Mesodermal cell (in vitro differentiated cells): ENCODE measurements around the gene CRPPA.
"Not testable (repeated sequence)": the region's sequence is repeated elsewhere in the genome, so short reads cannot be mapped to it uniquely, and the experiment has no call there.

Source experiments
- H3K27ac ChIP-seq: 2 replicates; pipeline ENCODE4 v1.7.0; 2013; ENCODE audit warnings: mild to moderate bottlenecking, low read depth, low read length, moderate library complexity; ENCODE audit not compliant: severe bottlenecking
- H3K36me3 ChIP-seq: 2 replicates; pipeline ENCODE4 v1.7.1; 2013; ENCODE audit warnings: mild to moderate bottlenecking, low read length, moderate library complexity; ENCODE audit not compliant: control insufficient read depth, insufficient read depth
- H3K4me1 ChIP-seq: one replicate; pipeline ENCODE4 v1.7.1; 2013; ENCODE audit warnings: mild to moderate bottlenecking, low read length; ENCODE audit not compliant: insufficient read depth, control insufficient read depth, poor library complexity, severe bottlenecking
- H3K4me3 ChIP-seq: 2 replicates; pipeline ENCODE4 v1.7.0; 2013; ENCODE audit warnings: low read length, control low read depth, mild to moderate bottlenecking; ENCODE audit not compliant: insufficient read depth, poor library complexity, severe bottlenecking; ENCODE audit errors: extremely low read depth
- H3K9me3 ChIP-seq: 2 replicates; pipeline ENCODE4 v1.7.1; 2013; ENCODE audit warnings: mild to moderate bottlenecking, low read length, moderate library complexity; ENCODE audit not compliant: control insufficient read depth
- WGBS, 2 experiments: methylation state at CpG; one replicate each; pipeline ENCODE4 v1.1.5; 2013; ENCODE audit warnings: missing lambda C conversion rate in 2 of 2; ENCODE audit not compliant: insufficient coverage in 2 of 2; 5-methylcytosine and 5-hydroxymethylcytosine counted together

CRPPA gene

GRCh38 chr7:16446508-16446907 lies 25.2 kb upstream of the CRPPA start:
- Histone ChIP-seq H3K4me1 (no peaks in the 10 kb centered on the region), H3K9me3 (no peaks in the 10 kb centered on the region), H3K4me3 (no peak overlapping the region), H3K27ac (no peak overlapping the region), H3K36me3 (no peaks in the 10 kb centered on the region)
- no CpG with 5 or more reads among the region's 1 CpG for WGBS, 2 experiments

GRCh38 chr7:16443871-16444270 lies 22.5 kb upstream of the CRPPA start:
- not testable (repeated sequence) for H3K9me3 ChIP-seq, H3K4me1 ChIP-seq, H3K27ac ChIP-seq, H3K4me3 ChIP-seq, H3K36me3 ChIP-seq
- no CpG with 5 or more reads among the region's 2 CpGs for WGBS, 2 experiments

- no peak overlapping the region for H3K4me3 ChIP-seq
- H3K9me3 ChIP-seq: no peaks in the 10 kb centered on the region
- H3K4me1 ChIP-seq: no peaks in the 10 kb centered on the region
- H3K27ac ChIP-seq: no peak overlapping the region
- H3K36me3 ChIP-seq: no peaks in the 10 kb centered on the region
These were observed 17.6 kb upstream of the CRPPA start for GRCh38 chr7:16438988-16439387.

DNA sequence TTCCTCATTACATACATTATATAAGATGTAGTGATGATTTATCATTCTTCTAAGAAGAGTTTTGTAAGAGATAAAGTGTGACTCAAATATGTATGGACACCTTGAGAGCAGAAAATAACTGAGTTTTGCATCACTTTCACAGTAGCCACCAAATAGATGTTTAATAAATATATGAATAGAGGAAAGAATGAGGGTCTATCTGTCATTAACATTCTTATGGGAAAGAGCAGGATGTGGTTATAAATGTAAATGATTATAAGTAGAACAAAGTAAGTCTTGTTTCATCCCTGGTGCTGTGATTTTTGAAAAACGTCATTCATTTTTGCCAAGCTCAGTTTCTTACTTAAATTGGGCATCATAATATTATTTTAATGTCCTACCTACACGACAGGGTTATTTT lies 15.0 kb upstream of the CRPPA start:
- WGBS, 2 experiments: no CpG with 5 or more reads among the region's 2 CpGs
- H3K9me3 ChIP-seq: no peaks in the 10 kb centered on the region
- no peaks in the 10 kb centered on the region for H3K4me1 ChIP-seq
- no peak overlapping the region for H3K27ac ChIP-seq
- H3K36me3 ChIP-seq: no peaks in the 10 kb centered on the region
- no peak overlapping the region for H3K4me3 ChIP-seq

GRCh38 chr7:16433568-16434122 lies 12.3 kb upstream of the CRPPA start:
- H3K9me3 ChIP-seq: no peaks in the 10 kb centered on the region

DNA sequence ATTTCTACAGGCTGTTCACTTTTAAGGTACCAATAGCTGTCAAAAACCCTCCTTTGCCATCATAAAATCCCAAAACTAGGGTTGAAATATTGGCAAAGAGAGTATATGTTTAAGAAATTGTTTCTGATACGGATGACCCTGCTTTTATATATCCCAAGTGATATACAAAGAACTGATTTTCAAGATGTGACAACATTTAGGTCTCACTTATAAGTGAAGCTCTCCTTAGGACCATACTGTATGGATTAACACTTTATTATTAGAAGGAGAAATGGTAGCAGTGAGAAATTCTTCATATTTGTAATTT lies 11.0 kb upstream of the CRPPA start:
- WGBS, 2 experiments: no CpG with 5 or more reads among the region's 1 CpG
- peaks cover 11% of the 10 kb centered on the region for H3K4me1 ChIP-seq

More at GRCh38 chr7:16433568-16434122, 12.3 kb upstream of the CRPPA start:
- no peak overlapping the region for H3K4me3 ChIP-seq
- no peaks in the 10 kb centered on the region for H3K36me3 ChIP-seq
- H3K27ac ChIP-seq: no peak overlapping the region
- peaks cover 6% of the 10 kb centered on the region for H3K4me1 ChIP-seq
- 83 to 100% methylated on average over 1 of the region's 2 CpGs for WGBS, 2 experiments

DNA sequence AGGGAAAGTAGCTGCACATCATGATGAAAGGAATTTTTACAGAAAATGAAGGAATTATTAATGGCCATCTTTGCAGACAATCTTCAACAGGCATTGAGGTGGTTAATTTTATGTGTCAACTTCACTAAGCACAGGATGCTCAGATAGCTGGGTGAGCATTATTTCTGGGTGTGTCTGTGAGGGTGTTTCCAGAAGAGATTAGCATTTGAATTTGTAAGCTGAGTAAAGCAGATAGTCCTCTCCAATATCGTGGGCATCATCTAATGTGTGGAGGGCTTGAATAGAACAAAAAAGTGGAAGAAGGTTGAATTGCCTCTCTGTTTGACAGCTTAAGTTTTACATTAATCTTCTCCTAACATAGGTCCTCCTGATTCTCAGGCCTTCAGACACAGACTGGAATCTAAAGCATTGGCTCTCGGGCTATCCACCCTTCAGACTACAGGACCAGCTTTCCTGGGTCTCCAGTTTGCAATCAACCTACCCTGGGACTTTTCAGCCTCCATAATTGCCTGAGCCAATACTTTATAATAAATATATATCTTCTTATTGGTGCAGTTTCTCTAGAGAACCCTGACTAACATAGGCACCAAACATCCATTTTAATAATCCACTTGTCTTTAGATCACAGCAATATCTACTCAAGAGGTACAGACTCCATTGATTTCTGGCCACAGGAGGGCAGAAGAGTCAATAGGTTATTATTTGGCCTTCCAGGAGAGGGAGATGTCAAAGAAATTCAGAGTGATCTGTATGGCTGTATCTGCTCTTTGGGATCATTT lies 10.5 kb upstream of the CRPPA start:
- Histone ChIP-seq H3K36me3 (no peaks in the 10 kb centered on the region), H3K4me3 (no peak overlapping the region), H3K27ac (no peak overlapping the region), H3K4me1 (peaks cover 11% of the 10 kb centered on the region), H3K9me3 (no peaks in the 10 kb centered on the region)
- 100% methylated on average over 1 of the region's 2 CpGs; no CpG with 5 or more reads in 1 of the 2 experiments for WGBS, 2 experiments

More for the DNA sequence above, 11.0 kb upstream of the CRPPA start:
- Histone ChIP-seq H3K27ac (no peak overlapping the region), H3K4me3 (no peak overlapping the region), H3K9me3 (no peaks in the 10 kb centered on the region), H3K36me3 (no peaks in the 10 kb centered on the region)

DNA sequence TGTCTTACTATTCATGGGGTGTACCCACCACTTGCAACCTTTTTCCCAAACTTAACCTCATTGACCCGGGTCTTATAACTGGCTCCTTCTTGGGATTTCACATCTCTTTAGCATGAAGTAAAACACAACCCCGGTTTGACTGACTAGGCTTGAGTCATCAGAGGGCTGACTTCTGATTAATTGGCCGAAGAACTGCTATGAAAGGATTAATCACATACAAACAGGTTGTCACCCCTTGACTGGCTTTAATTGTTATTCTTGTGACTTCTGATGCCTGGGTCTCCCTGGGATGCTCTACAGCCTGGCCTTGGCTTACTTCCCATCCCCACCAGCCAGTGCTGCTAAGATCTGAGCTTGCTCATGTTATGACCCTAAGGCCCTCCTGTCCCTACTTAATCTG lies 8.8 kb upstream of the CRPPA start:
- Histone ChIP-seq H3K4me3 (no peak overlapping the region), H3K36me3 (no peaks in the 10 kb centered on the region), H3K9me3 (no peaks in the 10 kb centered on the region), H3K4me1 (peaks cover 11% of the 10 kb centered on the region), H3K27ac (no peak overlapping the region)
- WGBS, 2 experiments: 89 to 90% methylated on average over 3 of the region's 3 CpGs

DNA sequence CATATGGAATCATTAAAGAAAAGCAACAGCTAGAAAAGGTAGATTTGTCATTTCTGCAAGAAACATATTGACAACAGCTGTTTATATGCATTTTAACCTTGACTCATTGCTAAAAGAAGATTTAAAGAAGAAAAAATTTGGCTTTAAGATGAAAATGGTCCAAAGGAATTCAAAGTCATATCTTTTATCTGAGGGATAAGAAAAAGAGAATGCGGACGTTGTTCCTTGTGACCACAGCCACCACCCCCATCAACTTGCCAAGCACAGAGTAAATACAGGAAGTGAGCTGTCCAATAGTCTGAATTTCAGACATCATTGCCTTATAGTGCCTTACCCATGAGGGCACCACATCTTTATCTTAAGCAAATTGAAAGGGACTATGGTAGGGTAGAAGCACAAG lies 7.3 kb upstream of the CRPPA start:
- Histone ChIP-seq H3K4me3 (no peak overlapping the region), H3K27ac (no peak overlapping the region), H3K9me3 (no peaks in the 10 kb centered on the region), H3K36me3 (no peaks in the 10 kb centered on the region), H3K4me1 (peaks cover 11% of the 10 kb centered on the region)
- WGBS, 2 experiments: no CpG with 5 or more reads among the region's 2 CpGs

GRCh38 chr7:16428182-16428581 lies 6.8 kb upstream of the CRPPA start:
- H3K4me1 ChIP-seq: peaks cover 11% of the 10 kb centered on the region
- no peaks in the 10 kb centered on the region for H3K36me3 ChIP-seq

GRCh38 chr7:16423761-16424160 lies 2.4 kb upstream of the CRPPA start:
- no peak overlapping the region for H3K4me3 ChIP-seq
- no peak overlapping the region for H3K27ac ChIP-seq
- WGBS, 2 experiments: no CpG with 5 or more reads among the region's 1 CpG
- H3K9me3 ChIP-seq: no peaks in the 10 kb centered on the region
- peaks cover 15% of the 10 kb centered on the region for H3K4me1 ChIP-seq
- H3K36me3 ChIP-seq: no peaks in the 10 kb centered on the region

More at GRCh38 chr7:16428182-16428581, 6.8 kb upstream of the CRPPA start:
- no peak overlapping the region for H3K27ac ChIP-seq
- no peak overlapping the region for H3K4me3 ChIP-seq
- no peaks in the 10 kb centered on the region for H3K9me3 ChIP-seq
